OCI-LY1 (cell line): Measurements from ENCODE around the gene ARL6IP4.

Experiments used
- CTCF ChIP-seq: fragments of 200-600 bp; sonication (generic), shearing (Covaris generic); IDR thresholded peaks from 2 replicates; pipeline ENCODE4 v1.5.1; 2017; ENCODE audit warnings: mild to moderate bottlenecking, antibody characterized with exemption, low read length, moderate library complexity, mixed read lengths
- EZH2 ChIP-seq: fragments of 200-600 bp; sonication (generic), shearing (Covaris generic); IDR thresholded peaks from 2 replicates; pipeline ENCODE4 v1.8.0; 2017; ENCODE audit warnings: borderline replicate concordance, mixed run types, mild to moderate bottlenecking, antibody characterized with exemption, low read length, moderate library complexity, mixed read lengths

- TF ChIP-seq CTCF (no peak), EZH2 (no peak)
Measured at GRCh38 chr12:123010681-123011080, 30.2 kb downstream of the ARL6IP4 start.
